Measurements from ENCODE around the gene DENND4A. TPM values are rescaled to one million over a fixed set of nuclear protein-coding genes. Genes with fewer than 3 reads are reported as not detected.

The DENND4A gene
- total and polyA plus RNA-seq, 9 of the 15 experiments (the other 6 are each of a cell fraction or from before 2014, with no cell fraction given): 6.8 to 32.3 (median 19.9) TPM

GRCh38 chr15:65688462-65688861 lies 103.6 kb downstream of the DENND4A start:
- Histone ChIP-seq H3K27ac (ENCODE audit: extremely low read depth, low read depth, low read length) (no peak overlapping the region), H3K9me3 (replicated peaks; ENCODE audit: control insufficient read depth, insufficient read depth, low read depth, low read length) (no peaks in the 10 kb centered on the region), H3K27me3 (ENCODE audit: control insufficient read depth in 2 of 2, insufficient read depth in 2 of 2, low read length in 2 of 2) (no peaks in the 10 kb centered on the region), H4K20me1 (replicated peaks; ENCODE audit: control insufficient read depth, insufficient read depth, low read length) (no peaks in the 10 kb centered on the region), H3K4me2 (ENCODE audit: insufficient read depth, low read length) (no peak overlapping the region), H3K36me3 (ENCODE audit: control insufficient read depth, insufficient read depth, low read length) (peaks cover 33% of the 10 kb centered on the region), H2AFZ (ENCODE audit: low read depth, low read length) (no peak overlapping the region), H3K4me3 (no peak overlapping the region), H3K79me2 (ENCODE audit: control insufficient read depth, insufficient read depth, low read length) (no peaks in the 10 kb centered on the region), H3K9ac (ENCODE audit: insufficient read depth in 1 of 2, low read depth in 2 of 2, low read length in 2 of 2) (no peak overlapping the region), H3K4me1 (replicated peaks in 1 of 2; ENCODE audit: control insufficient read depth in 2 of 2, insufficient read depth in 2 of 2, low read length in 2 of 2) (no peaks in the 10 kb centered on the region), H3K9me1 (ENCODE audit: control insufficient read depth, insufficient read depth, low read length) (no peaks in the 10 kb centered on the region)
- BruUV-seq (replicated peaks): no TSS peak
- TF ChIP-seq MEIS2 (IDR thresholded peaks at IDR 0.05; ENCODE audit: partially characterized antibody) (no peak), NFRKB (IDR thresholded peaks at IDR 0.05; ENCODE audit: low read depth) (no peak), ZNF184 (CRISPR knock-in tag; IDR thresholded peaks at IDR 0.05) (no peak), BRCA1 (IDR thresholded peaks at IDR 0.05) (no peak), BRCA1 (CRISPR knock-in tag; IDR thresholded peaks at IDR 0.05) (no peak), ZNF232 (CRISPR knock-in tag; IDR thresholded peaks at IDR 0.05) (no peak), PCBP2 (IDR thresholded peaks at IDR 0.05; ENCODE audit: low read depth, low read length, poor library complexity, severe bottlenecking) (no peak), DNMT1 (IDR thresholded peaks at IDR 0.05) (no peak), ZBTB5 (IDR thresholded peaks at IDR 0.05) (no peak), PCBP1 (IDR thresholded peaks at IDR 0.05; ENCODE audit: low read depth, low read length, poor library complexity, severe bottlenecking) (no peak)
- ChIA-PET POLR2A (no interaction called here), CTCF (ENCODE audit: low intra/inter-chr PET ratio) (no interaction called here)
- ATAC-seq: no peak
- WGBS (ENCODE audit: insufficient coverage, low coverage, missing lambda C conversion rate): 84% methylated on average over 1 of the region's 1 CpG
- intact Hi-C loops (cut with micrococcal nuclease): no loop called here
- no peak for DNase-seq (ENCODE audit: extremely low read depth in 1 of 4, low spot score in 3 of 4)
- in situ Hi-C loops (cut with MboI): no loop called here
- no peak for FAIRE-seq
